ENCODE data around the gene BRD3.
"Not testable (repeated sequence)": the region's sequence is repeated elsewhere in the genome, so short reads cannot be mapped to it uniquely, and the experiment has no call there.

The BRD3 gene

GRCh38 chr9:133990366-133991213, 77.2 kb downstream of the BRD3 start:
- no peaks in the 10 kb centered on the region for H3K27me3 ChIP-seq (ENCODE audit: insufficient read depth, low read depth, severe bottlenecking)
- TF ChIP-seq CTCF (IDR thresholded peaks at IDR 0.05; ENCODE audit: low read depth, low read length), result no peak
- peak overlapping the region; percentile 86 for H3K27ac ChIP-seq
- peaks cover 6% of the 10 kb centered on the region for H3K36me3 ChIP-seq
- H3K4me3 ChIP-seq (ENCODE audit: low read depth, low read length), result peak overlapping the region; percentile 65
- no peaks in the 10 kb centered on the region for H3K9me3 ChIP-seq (ENCODE audit: severe bottlenecking)
- peak; percentile 55 for DNase-seq

GRCh38 chr9:133989625-133990365, 78.0 kb downstream of the BRD3 start:
- Histone ChIP-seq H3K27me3 (ENCODE audit: insufficient read depth, low read depth, severe bottlenecking) (no peaks in the 10 kb centered on the region), H3K36me3 (peaks cover 6% of the 10 kb centered on the region), H3K9me3 (ENCODE audit: severe bottlenecking) (no peaks in the 10 kb centered on the region), H3K27ac (peak overlapping the region; percentile 86; the same call in 1 of the 2 replicates), H3K4me3 (ENCODE audit: low read depth, low read length) (no peak overlapping the region)
- TF ChIP-seq CTCF (IDR thresholded peaks at IDR 0.05; ENCODE audit: low read depth, low read length), result no peak
- DNase-seq, result no peak

GRCh38 chr9:133988771-133989170, 79.1 kb downstream of the BRD3 start:
- not testable (repeated sequence) for H3K36me3 ChIP-seq; H3K27me3 ChIP-seq (ENCODE audit: insufficient read depth, low read depth, severe bottlenecking); H3K9me3 ChIP-seq (ENCODE audit: severe bottlenecking); H3K27ac ChIP-seq; DNase-seq; H3K4me3 ChIP-seq (ENCODE audit: low read depth, low read length)

GRCh38 chr9:133987946-133988665, 79.7 kb downstream of the BRD3 start:
- no peak overlapping the region for H3K27ac ChIP-seq
- H3K36me3 ChIP-seq, result peaks cover 6% of the 10 kb centered on the region
- no peaks in the 10 kb centered on the region for H3K9me3 ChIP-seq (ENCODE audit: severe bottlenecking)
- no peaks in the 10 kb centered on the region for H3K27me3 ChIP-seq (ENCODE audit: insufficient read depth, low read depth, severe bottlenecking)
- no peak for DNase-seq
- H3K4me3 ChIP-seq (ENCODE audit: low read depth, low read length), result no peak overlapping the region
- TF ChIP-seq CTCF (IDR thresholded peaks at IDR 0.05; ENCODE audit: low read depth, low read length), result no peak

GRCh38 chr9:133987446-133987788, 80.4 kb downstream of the BRD3 start:
- H3K27me3 ChIP-seq (ENCODE audit: insufficient read depth, low read depth, severe bottlenecking), result no peaks in the 10 kb centered on the region
- no peak overlapping the region for H3K4me3 ChIP-seq (ENCODE audit: low read depth, low read length)
- TF ChIP-seq CTCF (IDR thresholded peaks at IDR 0.05; ENCODE audit: low read depth, low read length), result no peak
- H3K27ac ChIP-seq, result no peak overlapping the region
- peaks cover 6% of the 10 kb centered on the region for H3K36me3 ChIP-seq
- no peak for DNase-seq
- H3K9me3 ChIP-seq (ENCODE audit: severe bottlenecking), result no peaks in the 10 kb centered on the region

Data from WERI-Rb-1 (cell line).